BJ (cell line): ENCODE results near the gene ANXA6. TPM values are rescaled to one million over a fixed set of nuclear protein-coding genes. Genes with fewer than 3 reads are reported as not detected.

Experiments used
- CTCF ChIA-PET: fragments of 350-600 bp; formaldehyde crosslinking; extraction: SDS; loops from one replicate; lab custom pipeline; 2021; ENCODE audit warnings: antibody characterized with exemption, inconsistent platforms; lab: Yijun Ruan, JAX
- POLR2A ChIA-PET: fragments of 300-600 bp; sonication (Branson Sonifier 250); formaldehyde crosslinking; extraction: SDS; loops from one replicate; lab custom pipeline; 2021; ENCODE audit warnings: antibody characterized with exemption; lab: Charles Lee
- DNase-seq: peaks from one replicate; pipeline ENCODE4 v3.0.0-alpha.2; 2011; ENCODE audit warnings: low read depth
- H3K27me3 ChIP-seq: 2 replicates; pipeline ENCODE4 v1.6.0; 2011; ENCODE audit warnings: low read length; ENCODE audit not compliant: control insufficient read depth, insufficient read depth
- H3K36me3 ChIP-seq: 2 replicates; pipeline ENCODE4 v1.5.1; 2011; ENCODE audit warnings: low read length; ENCODE audit not compliant: control insufficient read depth, insufficient read depth
- H3K4me3 ChIP-seq: 2 replicates; pipeline ENCODE4 v1.5.1; 2011; ENCODE audit warnings: low read depth, mild to moderate bottlenecking, control low read depth, low read length
- CTCF ChIP-seq: IDR thresholded peaks from 2 replicates; pipeline ENCODE4 v1.5.1; 2011; ENCODE audit warnings: low read depth, mild to moderate bottlenecking, control low read depth, inconsistent platforms, low read length, moderate library complexity; ENCODE audit not compliant: insufficient read depth
- polyA plus RNA-seq: library from polyadenylated mRNA; depleted of rRNA; stranded (reverse); fragments of >200 nt; gene quantifications from 2 replicates; pipeline ENCODE4 v1.2.3, GENCODE V29; 2011

The ANXA6 gene
- polyA plus RNA-seq, 1 experiment = 528 TPM

GRCh38 chr5:151067632-151068432 lies 89.7 kb downstream of the ANXA6 start:
- H3K4me3 ChIP-seq = no peak overlapping the region
- ChIA-PET POLR2A (no interaction called here), CTCF (interaction anchor here (1.2 to 3.6 kb wide), 4 partner anchors 9 to 97 kb away, joined by 3 to 26 read pairs (median 6); no protein-coding TSS in a partner anchor)
- H3K36me3 ChIP-seq = peaks cover 13% of the 10 kb centered on the region
- no peak for DNase-seq
- no peak for TF ChIP-seq CTCF
- no peaks in the 10 kb centered on the region for H3K27me3 ChIP-seq

DNA sequence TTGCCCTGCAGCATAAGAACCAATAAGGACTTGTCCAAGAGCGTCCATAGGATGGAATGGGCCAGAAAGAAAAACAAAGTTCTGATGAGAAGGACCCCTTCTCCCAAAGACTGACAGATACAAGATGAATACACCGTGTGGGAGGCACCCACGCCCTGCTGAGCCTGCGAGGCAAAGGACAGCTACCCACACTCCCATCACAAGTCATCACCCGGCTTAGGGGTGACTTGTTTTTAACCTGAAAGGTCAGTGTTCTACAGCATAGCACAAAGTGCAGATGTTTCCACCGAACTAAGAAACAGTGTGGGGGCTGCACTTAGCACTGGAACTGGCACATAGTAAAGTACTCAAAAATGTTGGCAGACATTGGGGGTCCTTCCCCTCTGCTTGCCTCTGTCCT lies 90.7 kb downstream of the ANXA6 start:
- no peak for DNase-seq
- Histone ChIP-seq H3K4me3 (no peak overlapping the region), H3K27me3 (no peaks in the 10 kb centered on the region), H3K36me3 (peaks cover 21% of the 10 kb centered on the region)
- CTCF ChIA-PET = interaction anchor here (1.0 to 1.5 kb wide), 3 partner anchors 8 to 48 kb away, joined by 3 to 8 read pairs (median 4); no protein-coding TSS in a partner anchor
- no peak for TF ChIP-seq CTCF
- POLR2A ChIA-PET = no interaction called here

GRCh38 chr5:151065609-151066008 lies 92.0 kb downstream of the ANXA6 start:
- ChIA-PET POLR2A (no interaction called here), CTCF (interaction anchor here (1.0 to 1.5 kb wide), 2 partner anchors 13 kb away, joined by 3 to 8 read pairs; no protein-coding TSS in a partner anchor)
- H3K4me3 ChIP-seq = no peak overlapping the region
- H3K27me3 ChIP-seq = no peaks in the 10 kb centered on the region
- DNase-seq = no peak
- H3K36me3 ChIP-seq = peaks cover 28% of the 10 kb centered on the region
- no peak for TF ChIP-seq CTCF

GRCh38 chr5:151064916-151065499 lies 92.6 kb downstream of the ANXA6 start:
- DNase-seq = no peak
- ChIA-PET POLR2A (no interaction called here), CTCF (interaction anchor here (1.0 to 5.2 kb wide), 4 partner anchors 13 to 50 kb away, joined by 3 to 37 read pairs (median 10); no protein-coding TSS in a partner anchor)
- no peak for TF ChIP-seq CTCF
- no peak overlapping the region for H3K4me3 ChIP-seq
- peaks cover 32% of the 10 kb centered on the region for H3K36me3 ChIP-seq
- H3K27me3 ChIP-seq = no peaks in the 10 kb centered on the region
